CD8-positive, alpha-beta memory T cell (primary cell): ENCODE results near the gene DNAJC5. TPM values are rescaled to one million over a fixed set of nuclear protein-coding genes. Genes with fewer than 3 reads are reported as not detected.
"Not testable (repeated sequence)": the region's sequence is repeated elsewhere in the genome, so short reads cannot be mapped to it uniquely, and the experiment has no call there.

Experiments used
- CTCF ChIA-PET: fragments of 350-600 bp; sonication (Branson Sonifier 250); formaldehyde crosslinking; loops from one replicate; lab custom pipeline; 2021; ENCODE audit warnings: antibody characterized with exemption; lab: Charles Lee
- POLR2A ChIA-PET: fragments of 350-600 bp; sonication (Branson Sonifier 250); formaldehyde crosslinking; loops from one replicate; lab custom pipeline; 2021; ENCODE audit warnings: antibody characterized with exemption; lab: Charles Lee
- DNase-seq, 5 donors: peaks; one replicate each; pipeline versions ENCODE4 v3.0.0 to v3.0.0-alpha.2; 2020 to 2022; ENCODE audit warnings: mixed read lengths in 1 of 5
- H3K27ac ChIP-seq: one replicate; pipeline ENCODE4 v1.7.0; 2013; ENCODE audit warnings: low read depth, mild to moderate bottlenecking, low read length, moderate library complexity
- H3K27me3 ChIP-seq: 2 replicates; pipeline ENCODE4 v1.7.0; 2013; ENCODE audit warnings: low read length, mild to moderate bottlenecking; ENCODE audit not compliant: insufficient read depth, poor library complexity, severe bottlenecking
- H3K36me3 ChIP-seq: 2 replicates; pipeline ENCODE4 v1.7.0; 2013; ENCODE audit warnings: mild to moderate bottlenecking, low read length, moderate library complexity; ENCODE audit not compliant: insufficient read depth
- H3K4me1 ChIP-seq: 2 replicates; pipeline ENCODE4 v1.7.0; 2013; ENCODE audit warnings: mild to moderate bottlenecking, low read length, moderate library complexity; ENCODE audit not compliant: insufficient read depth
- H3K4me3 ChIP-seq: 2 replicates; pipeline ENCODE4 v1.7.0; 2013; ENCODE audit warnings: mild to moderate bottlenecking, low read length
- H3K9me3 ChIP-seq: 2 replicates; pipeline ENCODE4 v1.7.0; 2013; ENCODE audit warnings: mild to moderate bottlenecking, low read length
- H3K27ac Mint-ChIP-seq, 8 donors: one replicate each; pipeline ENCODE4 v1.8.0; 2020 to 2021; ENCODE audit warnings: mixed read lengths in 8 of 8, mild to moderate bottlenecking in 6 of 8, inconsistent platforms in 3 of 8, moderate library complexity in 3 of 8
- H3K27me3 Mint-ChIP-seq, 2 donors: one replicate each; pipeline ENCODE4 v1.8.0; 2020 to 2021; ENCODE audit warnings: mixed read lengths in 2 of 2, mild to moderate bottlenecking in 1 of 2, moderate library complexity in 1 of 2
- H3K36me3 Mint-ChIP-seq, 3 donors: one replicate each; pipeline ENCODE4 v1.8.0; 2020 to 2021; ENCODE audit warnings: mixed read lengths in 3 of 3, inconsistent platforms in 1 of 3, mild to moderate bottlenecking in 1 of 3
- H3K4me1 Mint-ChIP-seq, 3 donors: one replicate each; pipeline ENCODE4 v1.8.0; 2020 to 2021; ENCODE audit warnings: mixed read lengths in 3 of 3, inconsistent platforms in 1 of 3, mild to moderate bottlenecking in 1 of 3
- H3K4me3 Mint-ChIP-seq, 7 donors: one replicate each; pipeline ENCODE4 v1.8.0; 2020 to 2021; ENCODE audit warnings: mixed read lengths in 7 of 7, mild to moderate bottlenecking in 6 of 7, moderate library complexity in 4 of 7, inconsistent platforms in 2 of 7
- H3K9me3 Mint-ChIP-seq, 5 donors: one replicate each; pipeline ENCODE4 v1.8.0; 2020 to 2022; ENCODE audit warnings: mixed read lengths in 5 of 5, mild to moderate bottlenecking in 3 of 5, moderate library complexity in 2 of 5, inconsistent platforms in 1 of 5
- polyA plus RNA-seq: library from polyadenylated mRNA; unstranded; fragments of 300-500 nt; fragmentation: Illumina TruSeq; gene quantifications from one replicate; pipeline ENCODE4 v1.2.3, GENCODE V29; 2021
- total RNA-seq, 2 experiments: library from RNA; stranded (reverse); gene quantifications; one replicate each; pipeline ENCODE4 v1.2.3, GENCODE V29; 2021

The DNAJC5 gene
- total and polyA plus RNA-seq, 3 experiments from 2014 or later: 8.3 to 40.9 (median 38.9) TPM

DNA sequence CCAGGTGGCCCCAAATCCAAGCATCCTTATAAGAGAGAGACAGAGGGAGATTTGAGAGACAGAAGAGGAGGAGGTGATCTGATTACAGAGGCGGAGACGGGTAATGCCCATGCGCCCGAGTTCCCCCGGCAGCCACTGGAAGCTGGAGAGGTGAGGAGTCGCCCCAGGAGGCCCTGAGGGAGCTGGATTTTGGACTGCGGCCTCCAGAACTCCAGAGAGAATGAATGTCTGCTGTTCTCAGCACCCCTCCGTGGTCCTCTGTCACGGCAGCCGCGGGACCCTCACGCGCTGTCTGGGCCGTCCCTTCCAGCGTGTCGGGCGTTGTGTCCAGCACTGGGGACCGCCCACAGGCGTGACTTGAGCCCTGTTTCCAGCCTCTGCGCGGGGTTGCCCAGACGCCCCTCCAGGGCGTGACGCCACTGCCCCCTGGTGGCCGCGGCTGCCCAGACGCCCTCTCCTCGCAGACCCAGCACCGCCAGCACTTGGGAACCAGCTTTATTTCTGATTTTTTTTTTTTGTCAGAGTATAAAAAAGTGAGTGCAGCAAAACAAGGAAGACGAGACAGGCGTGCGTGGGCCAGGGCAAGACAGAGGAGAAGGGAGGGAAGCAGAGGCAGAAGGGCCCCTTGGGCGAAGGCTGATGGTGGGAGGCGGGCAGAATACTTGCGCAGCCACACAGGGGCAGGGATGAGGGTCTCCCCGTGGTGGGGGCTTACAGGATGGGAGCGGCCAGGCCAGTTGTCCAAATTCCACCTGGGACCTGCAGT lies 78.9 kb downstream of the DNAJC5 start:
- Mint-ChIP-seq H3K27me3 (no peaks in the 10 kb centered on the region), H3K27ac (peak overlapping the region in 7 of 8 donors; percentile 39 to 94 (median 53))
- H3K27ac ChIP-seq: no peak overlapping the region

GRCh38 chr20:63974402-63975200 lies 79.7 kb downstream of the DNAJC5 start:
- peak overlapping the region in 1 of 7 donors; percentile 44 for H3K4me3 Mint-ChIP-seq
- H3K27me3 Mint-ChIP-seq: no peaks in the 10 kb centered on the region
- Histone ChIP-seq H3K4me1 (peaks cover 35% of the 10 kb centered on the region), H3K9me3 (no peaks in the 10 kb centered on the region), H3K27ac (no peak overlapping the region), H3K27me3 (no peaks in the 10 kb centered on the region), H3K4me3 (no peak overlapping the region), H3K36me3 (peaks cover 3% of the 10 kb centered on the region)
- DNase-seq: peak in 1 of 5 donors; percentile 29
- H3K36me3 Mint-ChIP-seq: peaks cover 0 to 16% (median 5%) of the 10 kb centered on the region in 3 donors
- peak overlapping the region in 3 of 8 donors; percentile 17 to 56 (median 29) for H3K27ac Mint-ChIP-seq
- ChIA-PET CTCF (interaction anchor here (0.6 to 2.6 kb wide), 24 partner anchors 11 to 478 kb away, joined by 3 to 11 read pairs (median 4); partner anchors contain the start of genes PPDPF, PTK6, TCEA2 and TPD52L2), POLR2A (interaction anchor here (1.0 kb wide), 1 partner anchor 333 kb away, joined by 4 read pairs; no protein-coding TSS in a partner anchor)
- peaks cover 28 to 54% (median 43%) of the 10 kb centered on the region in 3 donors for H3K4me1 Mint-ChIP-seq
- H3K9me3 Mint-ChIP-seq: no peaks in the 10 kb centered on the region

More for the DNA sequence above, 78.9 kb downstream of the DNAJC5 start:
- Mint-ChIP-seq H3K36me3 (peaks cover 0 to 16% (median 5%) of the 10 kb centered on the region in 3 donors), H3K9me3 (no peaks in the 10 kb centered on the region), H3K4me1 (peaks cover 30 to 56% (median 43%) of the 10 kb centered on the region in 3 donors), H3K4me3 (peak overlapping the region in 2 of 7 donors; percentile 21 to 87)
- DNase-seq: peak; percentile 63 to 78 (median 74)
- ChIA-PET CTCF (interaction anchor here (0.6 to 2.6 kb wide), 31 partner anchors 8 to 477 kb away, joined by 3 to 11 read pairs (median 4); partner anchors contain the start of genes PPDPF, PTK6, TCEA2 and TPD52L2), POLR2A (interaction anchor here (1.0 kb wide), 1 partner anchor 332 kb away, joined by 4 read pairs; no protein-coding TSS in a partner anchor)
- Histone ChIP-seq H3K36me3 (peaks cover 3% of the 10 kb centered on the region), H3K9me3 (no peaks in the 10 kb centered on the region), H3K4me1 (peaks cover 38% of the 10 kb centered on the region), H3K4me3 (no peak overlapping the region), H3K27me3 (no peaks in the 10 kb centered on the region)

DNA sequence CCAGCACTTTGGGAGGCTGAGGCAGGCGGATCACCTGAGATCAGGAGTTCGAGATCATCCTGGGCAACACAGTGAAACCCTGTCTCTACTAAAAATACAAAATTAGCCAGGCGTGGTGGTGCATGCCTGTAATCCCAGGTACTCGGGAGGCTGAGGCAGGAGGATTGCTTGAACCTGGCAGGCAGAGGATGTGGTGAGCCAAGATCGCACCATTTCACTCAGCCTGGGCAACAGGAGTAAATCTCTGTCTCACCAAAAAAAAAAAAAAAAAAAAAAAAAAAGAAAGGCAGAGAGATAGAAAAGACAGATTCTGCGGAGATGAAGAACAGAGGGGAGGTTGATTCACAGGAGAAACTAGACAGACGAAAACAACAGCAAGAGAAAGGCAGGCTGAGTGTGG lies 81.6 kb downstream of the DNAJC5 start:
- H3K27me3 Mint-ChIP-seq, DNase-seq, H3K4me3 ChIP-seq, H3K9me3 ChIP-seq, H3K27ac ChIP-seq, POLR2A ChIA-PET, H3K9me3 Mint-ChIP-seq, H3K36me3 ChIP-seq, H3K27me3 ChIP-seq: not testable (repeated sequence)
- H3K4me3 Mint-ChIP-seq: peak overlapping the region in 4 of 7 donors; percentile 11 to 81 (median 34)
- H3K27ac Mint-ChIP-seq: peak overlapping the region in 6 of 8 donors; percentile 9 to 84 (median 55)
- H3K4me1 Mint-ChIP-seq: peaks cover 40 to 64% (median 60%) of the 10 kb centered on the region in 3 donors
- H3K36me3 Mint-ChIP-seq: peaks cover 0 to 24% (median 5%) of the 10 kb centered on the region in 3 donors
- H3K4me1 ChIP-seq: peaks cover 42% of the 10 kb centered on the region
- CTCF ChIA-PET: interaction anchor here (0.9 kb wide), 1 partner anchor 144 kb away, joined by 3 read pairs; no protein-coding TSS in a partner anchor

- POLR2A ChIA-PET: no interaction called here
- Histone ChIP-seq H3K4me3 (no peak overlapping the region), H3K9me3 (no peaks in the 10 kb centered on the region), H3K27me3 (no peaks in the 10 kb centered on the region), H3K4me1 (peaks cover 48% of the 10 kb centered on the region), H3K27ac (no peak overlapping the region), H3K36me3 (peaks cover 3% of the 10 kb centered on the region)
- DNase-seq: peak in 1 of 5 donors; percentile 46
- Mint-ChIP-seq H3K27ac (peak overlapping the region; percentile 19 to 95 (median 90)), H3K4me3 (peak overlapping the region; percentile 48 to 87 (median 84)), H3K36me3 (peaks cover 0 to 28% (median 7%) of the 10 kb centered on the region in 3 donors), H3K9me3 (no peaks in the 10 kb centered on the region), H3K4me1 (peaks cover 45 to 69% (median 66%) of the 10 kb centered on the region in 3 donors), H3K27me3 (no peaks in the 10 kb centered on the region)
- CTCF ChIA-PET: interaction anchor here (1.0 to 1.5 kb wide), 3 partner anchors 21 to 80 kb away, joined by 3 to 5 read pairs (median 3); partner anchors contain the start of gene UCKL1
Measured at GRCh38 chr20:63976980-63977738, 82.2 kb downstream of the DNAJC5 start.

DNA sequence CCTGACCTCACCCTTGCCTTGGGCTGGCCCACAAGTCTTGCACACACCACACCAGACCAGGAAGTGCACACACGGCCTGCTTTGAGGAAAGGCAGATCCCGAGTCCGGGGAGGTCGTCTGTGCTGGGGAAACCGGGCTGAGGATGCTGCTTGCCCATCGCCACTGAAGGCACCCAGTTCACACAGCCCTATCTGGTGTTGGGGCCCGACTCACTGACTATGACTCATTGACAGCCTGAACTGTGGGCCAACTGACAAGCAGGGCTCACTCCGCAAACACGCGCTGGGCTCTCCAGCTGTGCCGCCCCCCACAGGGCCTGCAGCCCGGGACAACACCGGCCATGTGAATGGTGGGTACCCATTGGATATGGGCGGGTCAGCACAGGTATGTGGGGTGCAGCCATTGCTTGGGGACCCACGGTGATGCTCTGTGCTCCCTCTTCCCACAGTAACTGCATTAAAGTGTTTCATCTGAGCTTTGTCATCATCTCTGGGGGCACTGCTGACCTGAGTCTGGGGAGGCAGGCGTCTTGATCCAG lies 82.9 kb downstream of the DNAJC5 start:
- Histone ChIP-seq H3K27ac (peak overlapping the region; percentile 45), H3K4me1 (peaks cover 55% of the 10 kb centered on the region), H3K9me3 (no peaks in the 10 kb centered on the region), H3K36me3 (peaks cover 4% of the 10 kb centered on the region), H3K27me3 (no peaks in the 10 kb centered on the region), H3K4me3 (peak overlapping the region; percentile 64)
- Mint-ChIP-seq H3K9me3 (no peaks in the 10 kb centered on the region), H3K4me3 (peak overlapping the region; percentile 74 to 89 (median 86)), H3K27ac (peak overlapping the region; percentile 76 to 95 (median 90)), H3K4me1 (peaks cover 51 to 74% (median 72%) of the 10 kb centered on the region in 3 donors), H3K36me3 (peaks cover under 1 to 34% (median 12%) of the 10 kb centered on the region in 3 donors), H3K27me3 (no peaks in the 10 kb centered on the region)
- POLR2A ChIA-PET: no interaction called here
- DNase-seq: peak in 4 of 5 donors; percentile 19 to 70 (median 47)
- CTCF ChIA-PET: interaction anchor here (1.0 to 1.5 kb wide), 3 partner anchors 22 to 80 kb away, joined by 3 to 5 read pairs (median 3); partner anchors contain the start of gene UCKL1

GRCh38 chr20:63978319-63979228 lies 83.6 kb downstream of the DNAJC5 start:
- H3K9me3 Mint-ChIP-seq: no peaks in the 10 kb centered on the region
- H3K27me3 Mint-ChIP-seq: no peaks in the 10 kb centered on the region
- Histone ChIP-seq H3K36me3 (peaks cover 10% of the 10 kb centered on the region), H3K27ac (peak overlapping the region; percentile 45), H3K9me3 (no peaks in the 10 kb centered on the region), H3K4me3 (peak overlapping the region; percentile 64), H3K4me1 (peaks cover 56% of the 10 kb centered on the region), H3K27me3 (no peaks in the 10 kb centered on the region)
- POLR2A ChIA-PET: interaction anchor here (0.6 to 2.5 kb wide), 2 partner anchors 22 to 62 kb away, joined by 3 to 18 read pairs; partner anchors contain the start of gene UCKL1
- H3K4me3 Mint-ChIP-seq: peak overlapping the region; percentile 74 to 89 (median 86)
- CTCF ChIA-PET: interaction anchor here (1.0 to 2.3 kb wide), 8 partner anchors 22 to 142 kb away, joined by 3 to 57 read pairs (median 7); partner anchors contain the start of genes C20orf204, TPD52L2 and UCKL1
- H3K36me3 Mint-ChIP-seq: peaks cover 6 to 41% (median 11%) of the 10 kb centered on the region in 3 donors
- H3K27ac Mint-ChIP-seq: peak overlapping the region; percentile 78 to 95 (median 90)
- peaks cover 54 to 75% (median 70%) of the 10 kb centered on the region in 3 donors for H3K4me1 Mint-ChIP-seq
- DNase-seq: peak; percentile 37 to 62 (median 46)
